Thyroid gland (tissue), 4 donors: ENCODE measurements around the gene ARL4D.

Experiments used
- POLR2A ChIP-seq, 2 donors: fragments of 450-650 bp; IDR thresholded peaks; one replicate each; pipeline ENCODE4 v1.6.1; 2017; ENCODE audit warnings: antibody characterized with exemption in 2 of 2, mild to moderate bottlenecking in 2 of 2, moderate library complexity in 1 of 2
- TF ChIP-seq, protein P1 (sequence below), 6 experiments: fragments of 200-600 bp in 3 of 6; fragments of 450-650 bp in 3 of 6; sonication (generic) in 3 of 6; IDR thresholded peaks; one replicate each; pipeline ENCODE4 v1.5.1; 2016 to 2019; ENCODE audit warnings: antibody characterized with exemption in 6 of 6, mild to moderate bottlenecking in 2 of 6, inconsistent platforms in 1 of 6, moderate library complexity in 1 of 6

DNA sequence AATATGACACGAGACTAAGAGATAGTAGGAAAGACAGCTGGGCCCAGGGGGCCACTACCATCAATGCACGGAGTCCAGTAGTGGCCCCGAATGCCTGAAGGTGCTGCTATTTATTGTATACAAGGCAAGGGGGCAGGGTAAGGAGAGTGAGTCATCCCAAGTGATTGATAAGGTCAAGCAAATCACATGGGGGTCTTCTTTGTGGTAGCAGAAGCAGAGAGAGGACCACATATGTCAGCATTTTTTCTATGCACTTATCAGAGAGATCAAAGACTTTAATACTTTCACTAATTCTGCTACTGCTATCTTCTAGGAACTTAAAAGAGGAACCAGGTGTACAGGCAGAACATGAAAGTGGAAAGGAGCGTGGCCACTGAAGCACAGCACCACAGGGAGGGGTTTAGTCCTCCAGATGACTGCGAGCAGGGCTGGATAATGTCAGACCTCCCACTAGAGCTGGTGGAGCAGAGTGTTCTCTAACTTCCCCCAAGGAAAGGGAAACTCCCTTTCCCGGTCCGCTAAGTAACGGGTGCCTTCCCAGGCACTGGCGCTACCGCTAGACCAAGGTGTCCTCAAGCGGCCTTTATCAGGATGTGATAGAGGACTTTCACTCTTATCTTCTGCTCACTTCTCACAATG is 26.4 kb upstream of the ARL4D start:
- TF ChIP-seq, protein P1, sequence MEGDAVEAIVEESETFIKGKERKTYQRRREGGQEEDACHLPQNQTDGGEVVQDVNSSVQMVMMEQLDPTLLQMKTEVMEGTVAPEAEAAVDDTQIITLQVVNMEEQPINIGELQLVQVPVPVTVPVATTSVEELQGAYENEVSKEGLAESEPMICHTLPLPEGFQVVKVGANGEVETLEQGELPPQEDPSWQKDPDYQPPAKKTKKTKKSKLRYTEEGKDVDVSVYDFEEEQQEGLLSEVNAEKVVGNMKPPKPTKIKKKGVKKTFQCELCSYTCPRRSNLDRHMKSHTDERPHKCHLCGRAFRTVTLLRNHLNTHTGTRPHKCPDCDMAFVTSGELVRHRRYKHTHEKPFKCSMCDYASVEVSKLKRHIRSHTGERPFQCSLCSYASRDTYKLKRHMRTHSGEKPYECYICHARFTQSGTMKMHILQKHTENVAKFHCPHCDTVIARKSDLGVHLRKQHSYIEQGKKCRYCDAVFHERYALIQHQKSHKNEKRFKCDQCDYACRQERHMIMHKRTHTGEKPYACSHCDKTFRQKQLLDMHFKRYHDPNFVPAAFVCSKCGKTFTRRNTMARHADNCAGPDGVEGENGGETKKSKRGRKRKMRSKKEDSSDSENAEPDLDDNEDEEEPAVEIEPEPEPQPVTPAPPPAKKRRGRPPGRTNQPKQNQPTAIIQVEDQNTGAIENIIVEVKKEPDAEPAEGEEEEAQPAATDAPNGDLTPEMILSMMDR (IDR thresholded peaks at IDR 0.05), result no peak
- no peak for TF ChIP-seq POLR2A (IDR thresholded peaks at IDR 0.05)
